WTC11 (cell line): Measurements from ENCODE around the gene FREM2. TPM values are rescaled to one million over a fixed set of nuclear protein-coding genes. Genes with fewer than 3 reads are reported as not detected.

ENCODE experiments used
- ATAC-seq: fragments of 200-7000 bp; cut with Tn5 transposase; 2 replicates; pipeline ENCODE4 v1.10.0; 2021; ENCODE audit warnings: mild to moderate bottlenecking, moderate library complexity
- CTCF ChIA-PET: fragments of 300-600 bp; sonication (Branson Sonifier 250); formaldehyde crosslinking; loops from one replicate; lab custom pipeline; 2021; ENCODE audit warnings: antibody characterized with exemption; lab: Charles Lee
- POLR2A ChIA-PET: fragments of 350-600 bp; sonication (Branson Sonifier 250); formaldehyde crosslinking; loops from one replicate; lab custom pipeline; 2021; ENCODE audit warnings: antibody characterized with exemption; lab: Charles Lee
- DNase-seq: peaks from one replicate; pipeline ENCODE4 v3.0.0; 2021; ENCODE audit warnings: low spot score
- H3K27ac Mint-ChIP-seq: 2 replicates; pipeline ENCODE4 v1.8.0; 2021; ENCODE audit warnings: mixed read lengths
- H3K27me3 Mint-ChIP-seq: 2 replicates; pipeline ENCODE4 v1.8.0; 2021; ENCODE audit warnings: low read depth, mild to moderate bottlenecking, moderate library complexity, mixed read lengths
- H3K36me3 Mint-ChIP-seq: 2 replicates; pipeline ENCODE4 v1.8.0; 2021; ENCODE audit warnings: mixed read lengths
- H3K4me1 Mint-ChIP-seq: 2 replicates; pipeline ENCODE4 v1.8.0; 2022; ENCODE audit warnings: mixed read lengths
- H3K4me3 Mint-ChIP-seq: 2 replicates; pipeline ENCODE4 v1.8.0; 2021; ENCODE audit warnings: mild to moderate bottlenecking, moderate library complexity, mixed read lengths
- H3K9me3 Mint-ChIP-seq: 2 replicates; pipeline ENCODE4 v1.8.0; 2021; ENCODE audit warnings: mixed read lengths
- ATF2 ChIP-seq: sonication (generic); formaldehyde crosslinking; IDR thresholded peaks from 2 replicates; pipeline ENCODE4 v1.8.1; 2022; ENCODE audit warnings: low read depth, missing genetic modification reagents, borderline replicate concordance
- CBFB ChIP-seq: sonication (generic); formaldehyde crosslinking; IDR thresholded peaks from 2 replicates; pipeline ENCODE4 v1.8.1; 2022; ENCODE audit warnings: mild to moderate bottlenecking, low read depth, missing genetic modification reagents
- E2F4 ChIP-seq: sonication (generic); formaldehyde crosslinking; IDR thresholded peaks from 2 replicates; pipeline ENCODE4 v1.8.1; 2022; ENCODE audit warnings: low read depth, mild to moderate bottlenecking, moderate library complexity, missing genetic modification reagents, borderline replicate concordance
- ELF4 ChIP-seq: sonication (generic); formaldehyde crosslinking; IDR thresholded peaks from 2 replicates; pipeline ENCODE4 v1.8.1; 2022; ENCODE audit warnings: low read depth, mild to moderate bottlenecking, moderate library complexity, missing genetic modification reagents
- FOXJ3 ChIP-seq: sonication (generic); formaldehyde crosslinking; IDR thresholded peaks from 2 replicates; pipeline ENCODE4 v1.9.0; 2021; ENCODE audit warnings: missing genetic modification reagents, mild to moderate bottlenecking, borderline replicate concordance
- NFE2L1 ChIP-seq: sonication (generic); formaldehyde crosslinking; IDR thresholded peaks from 2 replicates; pipeline ENCODE4 v1.8.1; 2023; ENCODE audit warnings: missing genetic modification reagents
- NR2C2 ChIP-seq: sonication (generic); formaldehyde crosslinking; IDR thresholded peaks from 2 replicates; pipeline ENCODE4 v1.8.0; 2022; ENCODE audit warnings: mild to moderate bottlenecking, missing genetic modification reagents
- PRRX2 ChIP-seq: fragments of 250-450 bp; sonication (Bioruptor Pico); IDR thresholded peaks from 2 replicates; pipeline ENCODE4 v1.8.0; 2021; ENCODE audit warnings: mild to moderate bottlenecking
- SMAD3 ChIP-seq: sonication (generic); formaldehyde crosslinking; IDR thresholded peaks from 2 replicates; pipeline ENCODE4 v1.8.0; 2022; ENCODE audit warnings: missing genetic modification reagents, mild to moderate bottlenecking, borderline replicate concordance
- TCF7 ChIP-seq: sonication (generic); formaldehyde crosslinking; IDR thresholded peaks from 2 replicates; pipeline ENCODE4 v1.8.0; 2022; ENCODE audit warnings: mild to moderate bottlenecking, low read depth, missing genetic modification reagents, moderate library complexity
- ZBTB43 ChIP-seq: sonication (generic); formaldehyde crosslinking; IDR thresholded peaks from 2 replicates; pipeline ENCODE4 v1.8.1; 2023; ENCODE audit warnings: mild to moderate bottlenecking, missing genetic modification reagents
- ZNF317 ChIP-seq: sonication (generic); formaldehyde crosslinking; IDR thresholded peaks from 2 replicates; pipeline ENCODE4 v1.8.1; 2023; ENCODE audit warnings: low read depth, mild to moderate bottlenecking, moderate library complexity, missing genetic modification reagents, borderline replicate concordance
- ZNF532 ChIP-seq: fragments of 250-450 bp; sonication (Bioruptor Pico); IDR thresholded peaks from 2 replicates; pipeline ENCODE4 v1.9.0; 2021; ENCODE audit warnings: mild to moderate bottlenecking, borderline replicate concordance
- ZNF671 ChIP-seq: fragments of 250-450 bp; sonication (Bioruptor Pico); IDR thresholded peaks from 2 replicates; pipeline ENCODE4 v1.8.0; 2021; ENCODE audit warnings: mild to moderate bottlenecking
- total RNA-seq: library from RNA; stranded (reverse); gene quantifications from 3 replicates; pipeline ENCODE4 v1.2.3, GENCODE V29; 2021
- TF ChIP-seq, protein P1 (sequence below): fragments of 250-450 bp; sonication (Bioruptor Pico); IDR thresholded peaks from 2 replicates; pipeline ENCODE4 v1.9.0; 2021; ENCODE audit warnings: mild to moderate bottlenecking
- TF ChIP-seq, protein P2 (sequence below): sonication (generic); formaldehyde crosslinking; IDR thresholded peaks from 2 replicates; pipeline ENCODE4 v1.8.0; 2022; ENCODE audit warnings: mild to moderate bottlenecking, missing genetic modification reagents
- TF ChIP-seq, protein P3 (sequence below): fragments of 250-450 bp; sonication (Bioruptor Pico); IDR thresholded peaks from 2 replicates; pipeline ENCODE4 v2.1.2; 2022; ENCODE audit warnings: mild to moderate bottlenecking, moderate library complexity

Gene FREM2
- total RNA-seq, 1 experiment from 2014 or later: 23.7 TPM

DNA sequence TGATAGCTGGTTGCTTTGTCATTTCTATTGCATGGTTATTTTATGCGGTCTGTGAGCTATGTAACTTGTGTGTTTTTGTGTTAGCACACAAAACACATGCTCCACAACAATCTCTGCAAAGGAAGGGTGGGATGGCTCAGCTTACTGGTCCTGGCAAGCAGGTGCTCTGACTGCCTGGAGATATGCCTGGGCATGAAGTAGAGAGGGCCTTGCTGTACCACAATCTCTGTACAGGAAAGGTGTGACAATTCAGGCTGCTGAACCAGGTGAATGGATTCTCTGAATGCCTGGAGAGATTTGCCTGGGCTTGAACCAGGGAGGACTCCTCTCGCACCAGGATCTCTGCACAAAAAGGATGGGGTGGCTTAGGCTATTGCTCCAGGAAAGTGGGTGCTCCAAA, 234.2 kb downstream of the FREM2 start:
- TF ChIP-seq SMAD3 (CRISPR knock-in tag) (no peak), ZBTB43 (CRISPR knock-in tag) (no peak), ATF2 (no peak), NR2C2 (CRISPR knock-in tag) (no peak), FOXJ3 (CRISPR knock-in tag) (no peak), TCF7 (CRISPR knock-in tag) (no peak), PRRX2 (no peak), ZNF671 (CRISPR knock-in tag) (no peak), E2F4 (CRISPR knock-in tag) (no peak), ZNF317 (CRISPR knock-in tag) (no peak), ZNF532 (CRISPR knock-in tag) (no peak), NFE2L1 (CRISPR knock-in tag) (no peak)
- TF ChIP-seq, protein P1, sequence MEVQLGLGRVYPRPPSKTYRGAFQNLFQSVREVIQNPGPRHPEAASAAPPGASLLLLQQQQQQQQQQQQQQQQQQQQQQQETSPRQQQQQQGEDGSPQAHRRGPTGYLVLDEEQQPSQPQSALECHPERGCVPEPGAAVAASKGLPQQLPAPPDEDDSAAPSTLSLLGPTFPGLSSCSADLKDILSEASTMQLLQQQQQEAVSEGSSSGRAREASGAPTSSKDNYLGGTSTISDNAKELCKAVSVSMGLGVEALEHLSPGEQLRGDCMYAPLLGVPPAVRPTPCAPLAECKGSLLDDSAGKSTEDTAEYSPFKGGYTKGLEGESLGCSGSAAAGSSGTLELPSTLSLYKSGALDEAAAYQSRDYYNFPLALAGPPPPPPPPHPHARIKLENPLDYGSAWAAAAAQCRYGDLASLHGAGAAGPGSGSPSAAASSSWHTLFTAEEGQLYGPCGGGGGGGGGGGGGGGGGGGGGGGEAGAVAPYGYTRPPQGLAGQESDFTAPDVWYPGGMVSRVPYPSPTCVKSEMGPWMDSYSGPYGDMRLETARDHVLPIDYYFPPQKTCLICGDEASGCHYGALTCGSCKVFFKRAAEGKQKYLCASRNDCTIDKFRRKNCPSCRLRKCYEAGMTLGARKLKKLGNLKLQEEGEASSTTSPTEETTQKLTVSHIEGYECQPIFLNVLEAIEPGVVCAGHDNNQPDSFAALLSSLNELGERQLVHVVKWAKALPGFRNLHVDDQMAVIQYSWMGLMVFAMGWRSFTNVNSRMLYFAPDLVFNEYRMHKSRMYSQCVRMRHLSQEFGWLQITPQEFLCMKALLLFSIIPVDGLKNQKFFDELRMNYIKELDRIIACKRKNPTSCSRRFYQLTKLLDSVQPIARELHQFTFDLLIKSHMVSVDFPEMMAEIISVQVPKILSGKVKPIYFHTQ (CRISPR knock-in tag): no peak
- TF ChIP-seq, protein P2, sequence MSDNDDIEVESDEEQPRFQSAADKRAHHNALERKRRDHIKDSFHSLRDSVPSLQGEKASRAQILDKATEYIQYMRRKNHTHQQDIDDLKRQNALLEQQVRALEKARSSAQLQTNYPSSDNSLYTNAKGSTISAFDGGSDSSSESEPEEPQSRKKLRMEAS: no peak
- TF ChIP-seq, all 79 proteins: peak for 0
- POLR2A ChIA-PET: no interaction called here
- Mint-ChIP-seq H3K4me3 (no peak overlapping the region), H3K9me3 (peaks cover 22% of the 10 kb centered on the region), H3K27me3 (no peaks in the 10 kb centered on the region), H3K36me3 (peaks cover 8% of the 10 kb centered on the region; the same call in 1 of the 2 replicates), H3K4me1 (peaks cover 4% of the 10 kb centered on the region), H3K27ac (no peak overlapping the region)
- CTCF ChIA-PET: no interaction called here
- ATAC-seq (no peak), DNase-seq (no peak)

DNA sequence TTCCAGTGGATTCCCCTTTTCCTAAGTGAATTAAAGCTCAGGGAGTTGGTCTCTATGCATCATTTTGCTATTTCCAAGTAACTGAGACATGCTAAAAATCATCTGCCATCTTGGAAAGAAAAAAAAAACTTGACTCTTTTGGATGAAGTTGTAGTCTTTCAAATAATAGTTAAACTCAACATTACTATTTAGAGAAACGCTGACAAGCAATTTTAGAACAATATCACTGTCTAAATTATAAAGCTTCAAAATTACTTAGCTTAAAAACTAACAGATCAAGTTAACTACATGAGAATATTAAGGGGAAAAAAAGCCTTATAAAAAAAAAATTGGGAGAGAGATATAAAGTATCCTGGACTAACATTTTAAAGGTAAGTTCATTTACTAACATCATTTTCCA, 235.3 kb downstream of the FREM2 start:
- no peak for DNase-seq
- peaks cover 12% of the 10 kb centered on the region for H3K4me1 Mint-ChIP-seq
- ChIA-PET POLR2A (no interaction called here), CTCF (no interaction called here)
- peaks cover 22% of the 10 kb centered on the region for H3K9me3 Mint-ChIP-seq
- H3K27ac Mint-ChIP-seq: no peak overlapping the region
- H3K4me3 Mint-ChIP-seq: no peak overlapping the region
- no peak for ATAC-seq
- H3K27me3 Mint-ChIP-seq: no peaks in the 10 kb centered on the region
- peaks cover 8% of the 10 kb centered on the region; the same call in 1 of the 2 replicates for H3K36me3 Mint-ChIP-seq
- no peak for TF ChIP-seq CBFB
- TF ChIP-seq ZNF317 (CRISPR knock-in tag): no peak
- TF ChIP-seq, protein P3, sequence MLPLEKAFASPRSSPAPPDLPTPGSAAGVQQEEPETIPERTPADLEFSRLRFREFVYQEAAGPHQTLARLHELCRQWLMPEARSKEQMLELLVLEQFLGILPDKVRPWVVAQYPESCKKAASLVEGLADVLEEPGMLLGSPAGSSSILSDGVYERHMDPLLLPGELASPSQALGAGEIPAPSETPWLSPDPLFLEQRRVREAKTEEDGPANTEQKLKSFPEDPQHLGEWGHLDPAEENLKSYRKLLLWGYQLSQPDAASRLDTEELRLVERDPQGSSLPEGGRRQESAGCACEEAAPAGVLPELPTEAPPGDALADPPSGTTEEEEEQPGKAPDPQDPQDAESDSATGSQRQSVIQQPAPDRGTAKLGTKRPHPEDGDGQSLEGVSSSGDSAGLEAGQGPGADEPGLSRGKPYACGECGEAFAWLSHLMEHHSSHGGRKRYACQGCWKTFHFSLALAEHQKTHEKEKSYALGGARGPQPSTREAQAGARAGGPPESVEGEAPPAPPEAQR: no peak
- TF ChIP-seq ELF4 (CRISPR knock-in tag): no peak
- no peak for TF ChIP-seq PRRX2
- TF ChIP-seq ATF2: no peak
